Subcutaneous adipose tissue (tissue), 4 donors: ENCODE results near the gene PRKAR2B. TPM values are rescaled to one million over a fixed set of nuclear protein-coding genes. Genes with fewer than 3 reads are reported as not detected.

ENCODE experiments used
- CTCF ChIP-seq: fragments of 450-650 bp; IDR thresholded peaks from one replicate; pipeline ENCODE4 v1.5.1; 2016; ENCODE audit warnings: low read depth, mild to moderate bottlenecking, control low read depth, antibody characterized with exemption, moderate library complexity
- total RNA-seq, 4 donors: library from RNA; depleted of rRNA; stranded (reverse); fragments of >200 nt; gene quantifications; one replicate each; pipeline ENCODE4 v1.1.0, GENCODE V29; 2016

PRKAR2B gene
- total RNA-seq, 4 donors from 2014 or later: 224 to 678 (median 404) TPM

- no peak for TF ChIP-seq CTCF
Observed at GRCh38 chr7:107162475-107162874, 118.0 kb downstream of the PRKAR2B start.

- no peak for TF ChIP-seq CTCF
Observed at GRCh38 chr7:107164092-107164491, 119.6 kb downstream of the PRKAR2B start.

GRCh38 chr7:107165341-107165740 lies 120.8 kb downstream of the PRKAR2B start:
- TF ChIP-seq CTCF: no peak

- TF ChIP-seq CTCF: no peak
Observed at GRCh38 chr7:107166736-107167426, 122.4 kb downstream of the PRKAR2B start.

- no peak for TF ChIP-seq CTCF
Observed at GRCh38 chr7:107167483-107168232, 123.2 kb downstream of the PRKAR2B start.

- TF ChIP-seq CTCF: no peak
Observed at GRCh38 chr7:107168233-107169119, 124.0 kb downstream of the PRKAR2B start, which contains the start of gene HBP1. Gene HBP1 (plus strand): TSS chr7:107169003. CDS start chr7:107179894, 10,891 bp downstream.
